BJ (cell line): Measurements from ENCODE around the gene MED16. TPM values are rescaled to one million over a fixed set of nuclear protein-coding genes. Genes with fewer than 3 reads are reported as not detected.
"Not testable (repeated sequence)": the region's sequence is repeated elsewhere in the genome, so short reads cannot be mapped to it uniquely, and the experiment has no call there.

ENCODE experiments used
- CTCF ChIA-PET: fragments of 350-600 bp; formaldehyde crosslinking; extraction: SDS; loops from one replicate; lab custom pipeline; 2021; ENCODE audit warnings: antibody characterized with exemption, inconsistent platforms; lab: Yijun Ruan, JAX
- POLR2A ChIA-PET: fragments of 300-600 bp; sonication (Branson Sonifier 250); formaldehyde crosslinking; extraction: SDS; loops from one replicate; lab custom pipeline; 2021; ENCODE audit warnings: antibody characterized with exemption; lab: Charles Lee
- DNase-seq: peaks from one replicate; pipeline ENCODE4 v3.0.0-alpha.2; 2011; ENCODE audit warnings: low read depth
- H3K27me3 ChIP-seq: 2 replicates; pipeline ENCODE4 v1.6.0; 2011; ENCODE audit warnings: low read length; ENCODE audit not compliant: control insufficient read depth, insufficient read depth
- H3K36me3 ChIP-seq: 2 replicates; pipeline ENCODE4 v1.5.1; 2011; ENCODE audit warnings: low read length; ENCODE audit not compliant: control insufficient read depth, insufficient read depth
- H3K4me3 ChIP-seq: 2 replicates; pipeline ENCODE4 v1.5.1; 2011; ENCODE audit warnings: low read depth, mild to moderate bottlenecking, control low read depth, low read length
- polyA plus RNA-seq: library from polyadenylated mRNA; depleted of rRNA; stranded (reverse); fragments of >200 nt; gene quantifications from 2 replicates; pipeline ENCODE4 v1.2.3, GENCODE V29; 2011
- TF ChIP-seq, protein P1 (sequence below): IDR thresholded peaks from 2 replicates; pipeline ENCODE4 v1.5.1; 2011; ENCODE audit warnings: low read depth, mild to moderate bottlenecking, control low read depth, inconsistent platforms, low read length, moderate library complexity; ENCODE audit not compliant: insufficient read depth

MED16 gene
- polyA plus RNA-seq, 1 experiment: 39.8 TPM

DNA sequence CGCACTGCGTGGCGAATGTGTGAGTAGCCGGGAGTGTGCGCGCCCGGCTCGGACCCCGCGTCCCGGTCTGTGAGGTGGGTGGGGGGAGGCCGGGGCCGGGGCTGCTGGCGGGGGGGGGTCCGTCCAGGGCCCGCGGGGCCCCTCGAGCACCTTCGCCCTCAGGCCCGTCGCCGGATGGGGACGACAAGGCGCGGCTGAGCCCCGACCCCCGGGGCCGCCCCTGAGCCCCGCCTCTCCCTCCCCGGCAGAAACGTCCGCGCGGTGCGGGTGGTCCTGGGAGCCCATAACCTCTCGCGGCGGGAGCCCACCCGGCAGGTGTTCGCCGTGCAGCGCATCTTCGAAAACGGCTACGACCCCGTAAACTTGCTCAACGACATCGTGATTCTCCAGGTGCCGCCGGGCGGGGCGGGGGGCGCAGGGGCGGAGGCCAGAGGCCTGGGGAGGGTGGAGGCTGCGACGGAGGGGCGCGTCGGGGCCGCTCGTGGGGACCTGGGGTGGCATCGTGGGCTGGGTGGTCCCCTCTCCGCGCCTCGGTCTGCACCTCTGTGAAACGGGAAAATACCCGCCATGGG, 39.9 kb downstream of the MED16 start:
- H3K27me3 ChIP-seq: peaks cover 2% of the 10 kb centered on the region
- ChIA-PET POLR2A (no interaction called here), CTCF (no interaction called here)
- TF ChIP-seq, protein P1, sequence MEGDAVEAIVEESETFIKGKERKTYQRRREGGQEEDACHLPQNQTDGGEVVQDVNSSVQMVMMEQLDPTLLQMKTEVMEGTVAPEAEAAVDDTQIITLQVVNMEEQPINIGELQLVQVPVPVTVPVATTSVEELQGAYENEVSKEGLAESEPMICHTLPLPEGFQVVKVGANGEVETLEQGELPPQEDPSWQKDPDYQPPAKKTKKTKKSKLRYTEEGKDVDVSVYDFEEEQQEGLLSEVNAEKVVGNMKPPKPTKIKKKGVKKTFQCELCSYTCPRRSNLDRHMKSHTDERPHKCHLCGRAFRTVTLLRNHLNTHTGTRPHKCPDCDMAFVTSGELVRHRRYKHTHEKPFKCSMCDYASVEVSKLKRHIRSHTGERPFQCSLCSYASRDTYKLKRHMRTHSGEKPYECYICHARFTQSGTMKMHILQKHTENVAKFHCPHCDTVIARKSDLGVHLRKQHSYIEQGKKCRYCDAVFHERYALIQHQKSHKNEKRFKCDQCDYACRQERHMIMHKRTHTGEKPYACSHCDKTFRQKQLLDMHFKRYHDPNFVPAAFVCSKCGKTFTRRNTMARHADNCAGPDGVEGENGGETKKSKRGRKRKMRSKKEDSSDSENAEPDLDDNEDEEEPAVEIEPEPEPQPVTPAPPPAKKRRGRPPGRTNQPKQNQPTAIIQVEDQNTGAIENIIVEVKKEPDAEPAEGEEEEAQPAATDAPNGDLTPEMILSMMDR: no peak
- no peaks in the 10 kb centered on the region for H3K36me3 ChIP-seq
- H3K4me3 ChIP-seq: no peak overlapping the region
- no peak for DNase-seq

DNA sequence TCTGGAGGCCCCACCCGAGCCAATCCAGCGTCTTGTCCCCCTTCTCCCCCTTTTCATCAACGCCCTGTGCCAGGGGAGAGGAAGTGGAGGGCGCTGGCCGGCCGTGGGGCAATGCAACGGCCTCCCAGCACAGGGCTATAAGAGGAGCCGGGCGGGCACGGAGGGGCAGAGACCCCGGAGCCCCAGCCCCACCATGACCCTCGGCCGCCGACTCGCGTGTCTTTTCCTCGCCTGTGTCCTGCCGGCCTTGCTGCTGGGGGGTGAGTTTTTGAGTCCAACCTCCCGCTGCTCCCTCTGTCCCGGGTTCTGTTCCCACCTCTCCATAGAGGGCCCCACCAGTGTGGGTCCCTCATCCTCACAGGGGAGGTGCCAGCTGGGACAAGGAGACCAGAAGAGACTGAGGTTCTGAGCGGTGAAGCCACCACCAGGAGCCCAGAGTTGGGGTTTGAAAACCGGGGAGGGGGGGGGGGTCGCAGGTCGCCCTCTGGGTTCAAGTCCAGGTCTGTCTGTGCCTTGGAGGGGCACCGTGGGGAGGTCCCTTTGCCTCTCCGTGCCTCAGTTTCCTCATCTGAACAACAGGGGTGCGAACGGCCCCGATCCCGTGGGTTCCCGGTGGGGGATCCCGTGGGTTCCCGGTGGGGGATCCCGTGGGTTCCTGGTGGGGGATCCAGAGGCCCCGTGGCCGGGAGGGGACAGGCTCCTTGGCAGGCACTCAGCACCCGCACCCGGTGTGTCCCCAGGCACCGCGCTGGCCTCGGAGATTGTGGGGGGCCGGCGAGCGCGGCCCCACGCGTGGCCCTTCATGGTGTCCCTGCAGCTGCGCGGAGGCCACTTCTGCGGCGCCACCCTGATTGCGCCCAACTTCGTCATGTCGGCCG, 40.6 kb downstream of the MED16 start, which contains the start of gene ELANE:
Gene ELANE, plus strand, starts transcription at position 168 of the 878 bp plus-strand sequence. Its CDS starts 26 bp downstream, at position 194.
- H3K36me3 ChIP-seq: no peaks in the 10 kb centered on the region
- H3K4me3 ChIP-seq: no peak within 1 kb of the TSS
- DNase-seq: no peak
- ChIA-PET POLR2A (no interaction called here), CTCF (no interaction called here)
- peaks cover 4% of the 10 kb centered on the region for H3K27me3 ChIP-seq
- TF ChIP-seq, protein P1: no peak

DNA sequence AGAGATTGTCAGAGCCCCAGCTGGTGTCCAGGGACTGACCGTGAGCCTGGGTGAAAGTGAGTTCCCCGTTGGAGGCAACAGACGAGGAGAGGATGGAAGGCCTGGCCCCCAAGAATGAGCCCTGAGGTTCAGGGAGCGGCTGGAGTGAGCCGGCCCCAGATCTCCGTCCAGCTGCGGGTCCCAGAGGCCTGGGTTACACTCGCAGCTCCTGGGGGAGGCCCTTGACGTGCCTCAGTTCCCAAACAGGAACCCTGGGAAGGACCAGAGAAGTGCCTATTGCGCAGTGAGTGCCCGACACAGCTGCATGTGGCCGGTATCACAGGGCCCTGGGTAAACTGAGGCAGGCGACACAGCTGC, 42.0 kb downstream of the MED16 start:
- H3K27me3 ChIP-seq: peaks cover 7% of the 10 kb centered on the region
- ChIA-PET CTCF (interaction anchor here (0.7 to 1.4 kb wide), 8 partner anchors 9 to 81 kb away, joined by 3 to 7 read pairs (median 4); partner anchors contain the start of gene CFD), POLR2A (interaction anchor here (0.6 kb wide), 1 partner anchor 67 kb away, joined by 3 read pairs; no protein-coding TSS in a partner anchor)
- H3K4me3 ChIP-seq: no peak overlapping the region
- TF ChIP-seq, protein P1: no peak
- H3K36me3 ChIP-seq: no peaks in the 10 kb centered on the region
- no peak for DNase-seq

DNA sequence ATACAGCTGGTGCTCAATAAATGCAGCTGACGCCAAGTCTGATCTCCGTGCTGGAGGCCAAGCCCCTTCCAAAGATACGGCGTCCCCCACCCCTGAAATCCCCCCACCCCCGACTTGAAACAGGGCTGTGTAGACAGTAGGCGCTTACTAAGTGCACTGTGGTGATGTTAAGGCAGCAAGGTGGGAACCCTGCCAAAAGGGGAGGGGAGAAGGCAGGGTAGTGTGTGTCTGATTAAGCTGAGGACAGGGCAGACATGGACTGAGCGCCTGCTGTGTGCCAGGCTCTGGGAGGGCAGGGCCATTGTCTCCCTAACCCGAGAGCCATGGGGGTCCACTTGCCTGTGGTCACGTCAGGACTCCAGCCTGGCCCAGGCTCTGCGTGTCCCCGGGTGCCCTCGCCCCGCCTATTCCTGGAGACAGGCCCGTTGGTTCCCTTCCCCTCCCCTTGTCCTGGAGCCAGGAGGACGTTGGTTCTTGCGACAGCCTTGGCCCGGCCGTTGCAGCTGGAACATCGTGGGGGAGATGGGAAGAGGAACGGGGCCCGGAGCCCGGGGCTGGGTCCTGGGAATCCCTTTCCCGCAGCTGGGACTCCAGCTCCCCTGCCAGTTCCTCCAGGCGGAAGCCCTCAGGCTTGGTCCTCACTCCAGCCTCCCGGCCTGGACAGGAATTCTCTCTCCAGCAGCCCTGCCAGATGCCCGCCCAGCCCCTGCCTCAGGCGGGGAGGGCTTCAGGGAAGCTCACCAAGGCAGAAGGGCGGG, 42.6 kb downstream of the MED16 start:
- TF ChIP-seq, protein P1: no peak
- Histone ChIP-seq H3K36me3 (no peaks in the 10 kb centered on the region), H3K27me3 (peaks cover 7% of the 10 kb centered on the region), H3K4me3 (no peak overlapping the region)
- CTCF ChIA-PET: interaction anchor here (0.7 to 1.4 kb wide), 8 partner anchors 9 to 81 kb away, joined by 3 to 7 read pairs (median 4); partner anchors contain the start of gene CFD
- peak; percentile 75 for DNase-seq
- POLR2A ChIA-PET: interaction anchor here (0.6 kb wide), 1 partner anchor 67 kb away, joined by 3 read pairs; no protein-coding TSS in a partner anchor

DNA sequence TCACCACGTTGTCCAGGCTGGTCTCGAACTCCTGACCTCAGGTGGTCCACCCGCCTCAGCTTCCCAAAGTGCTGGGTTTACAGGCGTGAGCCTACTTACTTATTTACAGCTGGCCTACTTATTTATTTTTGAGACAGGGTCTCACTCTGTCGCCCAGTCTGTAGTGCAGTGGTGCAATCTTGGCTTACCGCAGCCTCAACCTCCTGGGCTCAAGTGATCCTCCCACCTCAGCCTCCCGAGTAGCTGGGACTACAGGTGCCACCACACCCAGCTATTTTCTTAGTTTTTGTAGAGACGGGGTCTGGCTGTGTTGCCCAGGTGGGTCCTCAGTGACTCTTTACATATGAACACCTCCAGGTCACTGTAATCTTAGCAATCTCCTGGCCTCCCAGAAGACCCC, 43.8 kb downstream of the MED16 start:
- POLR2A ChIA-PET, H3K36me3 ChIP-seq, DNase-seq, H3K4me3 ChIP-seq, H3K27me3 ChIP-seq: not testable (repeated sequence)
- CTCF ChIA-PET: interaction anchor here (0.6 to 1.2 kb wide), 2 partner anchors 8 to 9 kb away, joined by 3 to 4 read pairs; no protein-coding TSS in a partner anchor
